ENCODE data around the gene CORO6.

The CORO6 gene

DNA sequence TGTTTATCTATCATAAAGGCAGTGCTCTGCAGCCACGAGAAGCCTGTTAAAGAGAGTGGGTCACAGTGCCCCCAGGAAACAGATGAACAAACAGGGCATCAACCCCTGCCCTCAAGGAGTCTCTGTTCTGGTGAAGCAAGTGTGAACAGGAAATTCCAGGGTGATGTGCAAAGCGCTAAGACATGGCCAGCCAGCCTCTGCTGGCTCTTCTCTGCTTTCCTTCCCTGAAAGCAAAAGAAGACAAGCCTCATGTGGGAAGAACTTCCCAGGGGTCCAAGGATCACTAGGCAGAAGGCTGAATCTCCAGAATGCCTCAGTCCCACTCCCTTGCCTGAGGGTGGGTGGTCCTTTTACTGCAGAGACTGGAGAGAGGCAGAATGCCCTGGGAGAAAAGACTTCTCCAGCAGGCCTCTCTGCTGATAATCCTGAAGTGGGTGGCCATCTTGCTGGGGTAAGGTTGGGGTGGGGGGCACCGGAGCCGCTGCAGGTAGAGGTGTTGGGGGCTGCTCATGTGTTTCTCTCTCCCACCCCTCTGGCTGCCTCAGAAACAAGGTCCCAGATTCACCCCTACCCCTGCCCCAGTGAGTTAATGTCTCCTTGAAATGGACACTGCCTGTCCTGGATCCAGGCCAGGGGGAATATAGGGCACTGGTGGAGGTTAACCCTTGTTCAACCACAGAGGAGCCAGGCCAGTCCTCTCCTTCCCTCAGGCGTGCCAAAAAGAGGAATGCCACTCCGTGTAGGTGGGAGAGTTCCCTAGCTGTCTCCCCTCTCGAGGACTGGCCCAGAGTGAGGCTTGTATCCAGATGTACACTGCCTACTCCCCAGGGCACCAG is 27.4 kb downstream of the CORO6 start:
- H3K4me1 ChIP-seq (ENCODE audit: low read length) = peaks cover 27% of the 10 kb centered on the region
- no peaks in the 10 kb centered on the region for H3K79me2 ChIP-seq (ENCODE audit: low read length)
- no peak overlapping the region for H3K4me2 ChIP-seq (ENCODE audit: low read depth, low read length)
- H3K9me2 ChIP-seq (replicated peaks; ENCODE audit: insufficient read depth, low read length) = no peaks in the 10 kb centered on the region
- no peak overlapping the region for H3K9ac ChIP-seq (ENCODE audit: low read length)
- no peaks in the 10 kb centered on the region for H3K27me3 ChIP-seq (replicated peaks; ENCODE audit: insufficient read depth, low read length)
- no peak overlapping the region for H3K4me3 ChIP-seq (ENCODE audit: low read length)
- peaks cover 6% of the 10 kb centered on the region; the same call in 1 of the 2 replicates for H3F3A ChIP-seq (ENCODE audit: insufficient read depth, low read length)
- no peak overlapping the region for H3K27ac ChIP-seq (ENCODE audit: low read length)
- H2AFZ ChIP-seq (ENCODE audit: low read length) = no peak overlapping the region
- no peaks in the 10 kb centered on the region for H3K36me3 ChIP-seq (replicated peaks; ENCODE audit: insufficient read depth, low read length)
- TF ChIP-seq, protein P1, sequence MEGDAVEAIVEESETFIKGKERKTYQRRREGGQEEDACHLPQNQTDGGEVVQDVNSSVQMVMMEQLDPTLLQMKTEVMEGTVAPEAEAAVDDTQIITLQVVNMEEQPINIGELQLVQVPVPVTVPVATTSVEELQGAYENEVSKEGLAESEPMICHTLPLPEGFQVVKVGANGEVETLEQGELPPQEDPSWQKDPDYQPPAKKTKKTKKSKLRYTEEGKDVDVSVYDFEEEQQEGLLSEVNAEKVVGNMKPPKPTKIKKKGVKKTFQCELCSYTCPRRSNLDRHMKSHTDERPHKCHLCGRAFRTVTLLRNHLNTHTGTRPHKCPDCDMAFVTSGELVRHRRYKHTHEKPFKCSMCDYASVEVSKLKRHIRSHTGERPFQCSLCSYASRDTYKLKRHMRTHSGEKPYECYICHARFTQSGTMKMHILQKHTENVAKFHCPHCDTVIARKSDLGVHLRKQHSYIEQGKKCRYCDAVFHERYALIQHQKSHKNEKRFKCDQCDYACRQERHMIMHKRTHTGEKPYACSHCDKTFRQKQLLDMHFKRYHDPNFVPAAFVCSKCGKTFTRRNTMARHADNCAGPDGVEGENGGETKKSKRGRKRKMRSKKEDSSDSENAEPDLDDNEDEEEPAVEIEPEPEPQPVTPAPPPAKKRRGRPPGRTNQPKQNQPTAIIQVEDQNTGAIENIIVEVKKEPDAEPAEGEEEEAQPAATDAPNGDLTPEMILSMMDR (IDR thresholded peaks at IDR 0.05; ENCODE audit: low read length) = no peak
- no peak for TF ChIP-seq EZH2 (optimal IDR thresholded peaks at IDR 0.05; ENCODE audit: low read depth, low read length)
- no peak for TF ChIP-seq EZH2phosphoT487 (IDR thresholded peaks at IDR 0.05; ENCODE audit: low read length)
- no peak for DNase-seq
- H4K20me1 ChIP-seq (ENCODE audit: insufficient read depth, low read length) = no peaks in the 10 kb centered on the region
- H3K9me3 ChIP-seq (replicated peaks; ENCODE audit: insufficient read depth, low read length) = no peaks in the 10 kb centered on the region

DNA sequence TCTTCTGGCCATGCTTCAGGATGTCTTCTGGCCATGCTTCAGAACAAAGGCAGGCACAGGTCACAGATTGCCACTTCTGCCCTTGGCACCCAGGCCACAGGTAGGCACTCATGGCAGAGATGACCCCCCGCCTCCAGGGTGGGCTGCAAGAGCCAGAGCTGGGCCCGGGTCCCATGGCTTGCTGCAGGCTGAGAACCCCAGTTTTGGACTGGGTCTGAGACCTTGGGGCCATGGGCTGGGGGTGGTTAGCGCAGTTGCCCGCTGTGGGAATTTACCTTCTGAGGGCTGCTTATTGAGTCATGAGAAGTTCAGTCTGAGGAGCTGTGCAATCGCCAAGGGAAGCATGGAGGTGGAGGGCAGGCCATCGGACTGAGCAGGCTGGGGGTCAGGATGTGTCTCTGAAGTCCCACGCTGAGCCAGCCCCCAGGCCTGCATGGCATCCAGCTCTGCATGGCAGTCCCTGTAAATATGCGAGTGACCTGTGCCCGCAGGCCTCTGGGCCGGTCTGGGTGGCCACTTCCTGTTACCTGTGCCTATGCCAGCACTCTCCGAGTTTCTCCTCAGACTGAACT is 28.1 kb downstream of the CORO6 start:
- H3K9me3 ChIP-seq (replicated peaks; ENCODE audit: insufficient read depth, low read length) = no peaks in the 10 kb centered on the region
- H2AFZ ChIP-seq (ENCODE audit: low read length) = no peak overlapping the region
- H3K9me2 ChIP-seq (replicated peaks; ENCODE audit: insufficient read depth, low read length) = no peaks in the 10 kb centered on the region
- no peaks in the 10 kb centered on the region for H3K36me3 ChIP-seq (replicated peaks; ENCODE audit: insufficient read depth, low read length)
- peaks cover 6% of the 10 kb centered on the region; the same call in 1 of the 2 replicates for H3F3A ChIP-seq (ENCODE audit: insufficient read depth, low read length)
- TF ChIP-seq, protein P1 (IDR thresholded peaks at IDR 0.05; ENCODE audit: low read length) = no peak; the same call in 1 of the 2 replicates
- no peak for TF ChIP-seq EZH2phosphoT487 (IDR thresholded peaks at IDR 0.05; ENCODE audit: low read length)
- no peak for DNase-seq
- H3K4me2 ChIP-seq (ENCODE audit: low read depth, low read length) = peak overlapping the region; percentile 97; the same call in 1 of the 2 replicates
- peaks cover 29% of the 10 kb centered on the region for H3K4me1 ChIP-seq (ENCODE audit: low read length)
- H3K4me3 ChIP-seq (ENCODE audit: low read length) = no peak overlapping the region
- no peaks in the 10 kb centered on the region; the same call in 1 of the 2 replicates for H3K79me2 ChIP-seq (ENCODE audit: low read length)
- H3K27ac ChIP-seq (ENCODE audit: low read length) = no peak overlapping the region
- H4K20me1 ChIP-seq (ENCODE audit: insufficient read depth, low read length) = no peaks in the 10 kb centered on the region
- no peak overlapping the region for H3K9ac ChIP-seq (ENCODE audit: low read length)
- H3K27me3 ChIP-seq (replicated peaks; ENCODE audit: insufficient read depth, low read length) = no peaks in the 10 kb centered on the region

DNA sequence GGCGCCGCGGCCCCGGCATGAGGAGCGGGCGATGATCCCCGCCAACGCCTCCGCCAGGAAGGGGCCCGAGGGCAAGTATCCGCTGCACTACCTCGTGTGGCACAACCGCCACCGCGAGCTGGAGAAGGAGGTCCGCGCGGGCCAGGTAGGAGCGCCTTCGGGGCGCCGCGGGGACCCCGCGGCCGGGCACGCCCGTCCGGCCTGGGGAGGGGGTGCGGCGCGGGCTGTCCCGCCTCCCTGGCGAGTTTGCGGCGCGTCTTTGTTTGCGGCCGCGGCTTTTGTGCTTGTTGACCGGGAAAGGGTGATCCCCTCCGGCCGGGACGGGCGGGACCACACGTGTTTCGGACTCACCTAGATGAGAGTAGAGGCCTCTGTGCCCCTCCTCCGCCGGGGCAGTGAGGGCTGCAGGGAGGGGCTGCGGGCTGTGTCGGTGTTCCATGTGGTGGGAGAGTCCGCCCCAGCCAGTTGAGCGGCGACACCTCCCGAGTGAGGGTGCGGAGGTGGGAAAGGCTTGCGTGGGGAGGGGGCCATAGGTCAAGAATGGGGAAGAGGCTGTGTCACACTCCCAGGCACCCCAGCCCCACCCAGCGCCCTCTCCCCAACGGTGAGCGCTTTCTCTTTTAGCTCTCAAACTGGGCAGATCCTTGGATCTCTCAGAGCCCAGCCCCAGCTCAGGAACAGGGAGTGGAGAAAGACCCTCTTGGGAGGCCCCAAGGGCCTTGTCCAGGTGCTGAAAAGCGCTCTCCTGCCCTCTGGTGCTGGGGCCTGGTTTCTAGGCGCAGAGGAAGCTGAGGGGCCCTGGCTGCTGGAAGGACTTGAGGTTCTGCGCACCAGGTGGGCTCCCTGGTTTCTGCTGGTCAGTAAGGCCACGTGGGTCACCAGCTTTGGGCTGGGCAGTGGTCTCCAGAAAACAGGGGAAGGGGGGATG is 28.9 kb downstream of the CORO6 start:
- Histone ChIP-seq H3K27me3 (replicated peaks; ENCODE audit: insufficient read depth, low read length) (no peaks in the 10 kb centered on the region), H3K9ac (ENCODE audit: low read length) (peak overlapping the region; percentile 21; the same call in 1 of the 2 replicates), H3K4me3 (ENCODE audit: low read length) (peak overlapping the region; percentile 73), H3F3A (ENCODE audit: insufficient read depth, low read length) (peaks cover 6% of the 10 kb centered on the region; the same call in 1 of the 2 replicates), H4K20me1 (ENCODE audit: insufficient read depth, low read length) (no peaks in the 10 kb centered on the region), H3K9me2 (replicated peaks; ENCODE audit: insufficient read depth, low read length) (no peaks in the 10 kb centered on the region), H3K27ac (ENCODE audit: low read length) (no peak overlapping the region), H3K79me2 (ENCODE audit: low read length) (peaks cover 1% of the 10 kb centered on the region), H3K4me1 (ENCODE audit: low read length) (peaks cover 29% of the 10 kb centered on the region), H3K36me3 (replicated peaks; ENCODE audit: insufficient read depth, low read length) (no peaks in the 10 kb centered on the region), H3K4me2 (ENCODE audit: low read depth, low read length) (peak overlapping the region; percentile 97), H2AFZ (ENCODE audit: low read length) (peak overlapping the region; percentile 69; the same call in 1 of the 2 replicates), H3K9me3 (replicated peaks; ENCODE audit: insufficient read depth, low read length) (no peaks in the 10 kb centered on the region)
- no peak for TF ChIP-seq EZH2 (optimal IDR thresholded peaks at IDR 0.05; ENCODE audit: low read depth, low read length)
- TF ChIP-seq EZH2phosphoT487 (IDR thresholded peaks at IDR 0.05; ENCODE audit: low read length) = no peak
- TF ChIP-seq, protein P1 (IDR thresholded peaks at IDR 0.05; ENCODE audit: low read length) = peak; percentile 44
- DNase-seq = peak; percentile 40
